Measurements from ENCODE around the gene ABCA1. TPM values are rescaled to one million over a fixed set of nuclear protein-coding genes. Genes with fewer than 3 reads are reported as not detected.

Gene ABCA1
- total RNA-seq, 3 donors from 2014 or later (not counting 1 experiment from before 2014, with no cell fraction given), result 1.9 to 10.8 (median 4.8) TPM

GRCh38 chr9:104906441-104907277 is 21.3 kb downstream of the ABCA1 start:
- H3K27ac ChIP-seq (ENCODE audit: low read length), result no peak overlapping the region
- intact Hi-C loops (cut with micrococcal nuclease), result no loop called here
- no peak overlapping the region for H3K4me3 Mint-ChIP-seq
- H3K4me1 Mint-ChIP-seq, result peaks cover 9 to 10% of the 10 kb centered on the region in 2 donors
- peak in 1 of 3 donors; percentile 24 for ATAC-seq
- no peaks in the 10 kb centered on the region for H3K36me3 Mint-ChIP-seq
- no peak for TF ChIP-seq CTCF (IDR thresholded peaks at IDR 0.05)
- no peak overlapping the region for H3K4me3 ChIP-seq (ENCODE audit: low read length)
- H3K27ac Mint-ChIP-seq, result no peak overlapping the region
- no peak for DNase-seq
- no peaks in the 10 kb centered on the region for H3K27me3 ChIP-seq (ENCODE audit: control insufficient read depth, insufficient read depth, low read length)
- peaks cover 14% of the 10 kb centered on the region in 2 donors for H3K27me3 Mint-ChIP-seq (ENCODE audit: low read depth in 2 of 2)
- peaks cover 3% of the 10 kb centered on the region for H3K4me1 ChIP-seq (ENCODE audit: control insufficient read depth, insufficient read depth, low read length)
- no peaks in the 10 kb centered on the region for H3K9me3 Mint-ChIP-seq
- 78% methylated on average over 4 of the region's 5 CpGs for WGBS (ENCODE audit: insufficient coverage)
- H3K36me3 ChIP-seq (ENCODE audit: control insufficient read depth, insufficient read depth, low read length), result no peaks in the 10 kb centered on the region
- H3K9me3 ChIP-seq (ENCODE audit: control insufficient read depth, insufficient read depth, low read length), result no peaks in the 10 kb centered on the region

- Histone ChIP-seq H3K9me3 (ENCODE audit: control insufficient read depth, insufficient read depth, low read length) (no peaks in the 10 kb centered on the region), H3K4me3 (ENCODE audit: low read length) (no peak overlapping the region), H3K27me3 (ENCODE audit: control insufficient read depth, insufficient read depth, low read length) (no peaks in the 10 kb centered on the region), H3K27ac (ENCODE audit: low read length) (no peak overlapping the region), H3K4me1 (ENCODE audit: control insufficient read depth, insufficient read depth, low read length) (peaks cover 3% of the 10 kb centered on the region), H3K36me3 (ENCODE audit: control insufficient read depth, insufficient read depth, low read length) (no peaks in the 10 kb centered on the region)
- no peak overlapping the region for H3K4me3 Mint-ChIP-seq
- peaks cover 9 to 10% of the 10 kb centered on the region in 2 donors for H3K4me1 Mint-ChIP-seq
- DNase-seq, result no peak
- peaks cover 14% of the 10 kb centered on the region in 2 donors for H3K27me3 Mint-ChIP-seq (ENCODE audit: low read depth in 2 of 2)
- intact Hi-C loops (cut with micrococcal nuclease), result no loop called here
- ATAC-seq, result no peak
- H3K27ac Mint-ChIP-seq, result no peak overlapping the region
- H3K9me3 Mint-ChIP-seq, result no peaks in the 10 kb centered on the region
- no peaks in the 10 kb centered on the region for H3K36me3 Mint-ChIP-seq
- TF ChIP-seq CTCF (IDR thresholded peaks at IDR 0.05), result no peak
- 100% methylated on average over 1 of the region's 2 CpGs for WGBS (ENCODE audit: insufficient coverage)
Observed at GRCh38 chr9:104905931-104906330, 22.0 kb downstream of the ABCA1 start.

DNA sequence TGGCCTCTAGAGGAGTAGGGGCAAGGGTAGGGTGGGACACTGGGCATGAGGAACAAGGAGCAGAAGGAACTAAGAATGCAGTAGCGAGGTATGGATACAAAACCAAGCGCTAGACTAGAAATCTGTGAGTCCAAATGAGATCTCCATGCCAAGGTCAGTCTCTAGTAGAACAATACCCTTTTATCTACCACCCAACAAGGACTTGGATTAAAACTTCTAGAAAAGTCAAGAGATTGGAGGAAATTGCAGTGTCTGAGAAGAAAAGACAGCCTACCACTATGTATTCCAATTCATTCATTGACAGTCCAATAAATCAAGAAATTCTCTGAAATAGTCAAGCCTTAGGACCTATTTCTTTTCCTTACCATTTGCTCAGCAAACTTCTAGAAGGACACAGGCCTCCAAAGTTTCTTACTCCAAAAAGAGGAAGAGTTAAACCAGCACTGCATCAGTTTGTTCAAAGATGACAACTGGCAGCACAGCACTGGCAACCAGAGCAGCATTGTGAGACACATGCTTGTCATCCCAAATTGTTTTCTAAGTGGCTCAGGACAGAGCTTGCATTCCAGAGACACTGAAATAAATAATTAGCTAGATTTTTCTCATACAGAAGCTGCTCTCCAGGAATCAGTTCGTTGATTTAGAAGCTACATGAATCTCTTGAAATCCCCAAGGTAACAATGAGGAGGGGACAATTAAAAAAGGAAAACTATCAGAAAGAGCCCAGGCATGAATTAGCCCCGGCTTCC is 22.6 kb downstream of the ABCA1 start:
- H3K36me3 Mint-ChIP-seq, result no peaks in the 10 kb centered on the region
- H3K27ac ChIP-seq (ENCODE audit: low read length), result no peak overlapping the region
- no peak overlapping the region for H3K27ac Mint-ChIP-seq
- H3K9me3 Mint-ChIP-seq, result no peaks in the 10 kb centered on the region
- H3K27me3 ChIP-seq (ENCODE audit: control insufficient read depth, insufficient read depth, low read length), result no peaks in the 10 kb centered on the region
- DNase-seq (no peak), ATAC-seq (no peak)
- no peak overlapping the region for H3K4me3 ChIP-seq (ENCODE audit: low read length)
- H3K27me3 Mint-ChIP-seq (ENCODE audit: low read depth in 2 of 2), result peaks cover 14% of the 10 kb centered on the region in 2 donors
- no peak for TF ChIP-seq CTCF (IDR thresholded peaks at IDR 0.05)
- H3K9me3 ChIP-seq (ENCODE audit: control insufficient read depth, insufficient read depth, low read length), result no peaks in the 10 kb centered on the region
- peaks cover 9 to 15% of the 10 kb centered on the region in 2 donors for H3K4me1 Mint-ChIP-seq
- intact Hi-C loops (cut with micrococcal nuclease), result no loop called here
- H3K4me3 Mint-ChIP-seq, result no peak overlapping the region
- 80% methylated on average over 4 of the region's 4 CpGs for WGBS (ENCODE audit: insufficient coverage)
- peaks cover 3% of the 10 kb centered on the region for H3K4me1 ChIP-seq (ENCODE audit: control insufficient read depth, insufficient read depth, low read length)
- H3K36me3 ChIP-seq (ENCODE audit: control insufficient read depth, insufficient read depth, low read length), result no peaks in the 10 kb centered on the region

Measured in natural killer cell (primary cell).